ENCODE data around the gene TMEM106B.
A peak's percentile ranks its signal among the peaks of the same experiment; 100 is the strongest.
"Not testable (repeated sequence)": the region's sequence is repeated elsewhere in the genome, so short reads cannot be mapped to it uniquely, and the experiment has no call there.

TMEM106B gene

DNA sequence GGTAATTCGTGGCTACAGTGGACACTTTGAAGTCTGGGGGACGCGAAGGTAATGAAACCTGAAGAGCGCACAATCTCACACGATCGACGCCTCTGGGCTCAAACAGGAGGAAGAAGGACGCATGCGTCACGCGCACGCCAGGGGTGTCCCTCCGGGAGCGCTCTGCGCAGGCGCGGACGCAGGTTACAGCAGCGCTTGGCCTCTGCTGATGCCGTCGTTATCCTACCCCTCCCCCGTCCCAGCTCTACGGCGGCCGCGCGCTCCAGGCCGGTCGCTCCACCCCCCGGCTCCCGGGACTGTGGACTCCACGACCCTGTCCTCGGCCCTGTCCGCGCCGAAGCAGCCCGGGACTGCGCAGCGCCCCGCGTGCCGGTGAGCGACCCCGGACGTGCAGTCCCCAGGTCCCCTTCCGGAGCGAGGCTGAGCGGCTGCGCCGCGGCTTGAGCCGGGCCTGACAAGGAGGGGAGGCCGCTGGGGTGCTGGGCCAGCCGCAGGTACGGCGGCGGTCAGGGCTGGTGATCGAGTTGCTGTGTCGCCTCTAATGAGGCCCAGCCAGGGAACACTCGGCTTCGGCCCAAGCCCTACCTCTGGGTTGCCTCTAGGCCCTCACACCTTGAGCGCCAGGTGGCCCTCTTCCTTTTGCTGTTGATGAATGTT is at the start of gene TMEM106B:
TMEM106B (plus strand) TSS at position 241 of the 657 bp plus-strand sequence. CDS start 3,517 bp downstream, outside the sequence.
- DNase-seq: peak; percentile 99

GRCh38 chr7:12162415-12163113 is 48.5 kb upstream of the TMEM106B start:
- DNase-seq: no peak

GRCh38 chr7:12168065-12168464 is 43.0 kb upstream of the TMEM106B start:
- not testable (repeated sequence) for DNase-seq

DNA sequence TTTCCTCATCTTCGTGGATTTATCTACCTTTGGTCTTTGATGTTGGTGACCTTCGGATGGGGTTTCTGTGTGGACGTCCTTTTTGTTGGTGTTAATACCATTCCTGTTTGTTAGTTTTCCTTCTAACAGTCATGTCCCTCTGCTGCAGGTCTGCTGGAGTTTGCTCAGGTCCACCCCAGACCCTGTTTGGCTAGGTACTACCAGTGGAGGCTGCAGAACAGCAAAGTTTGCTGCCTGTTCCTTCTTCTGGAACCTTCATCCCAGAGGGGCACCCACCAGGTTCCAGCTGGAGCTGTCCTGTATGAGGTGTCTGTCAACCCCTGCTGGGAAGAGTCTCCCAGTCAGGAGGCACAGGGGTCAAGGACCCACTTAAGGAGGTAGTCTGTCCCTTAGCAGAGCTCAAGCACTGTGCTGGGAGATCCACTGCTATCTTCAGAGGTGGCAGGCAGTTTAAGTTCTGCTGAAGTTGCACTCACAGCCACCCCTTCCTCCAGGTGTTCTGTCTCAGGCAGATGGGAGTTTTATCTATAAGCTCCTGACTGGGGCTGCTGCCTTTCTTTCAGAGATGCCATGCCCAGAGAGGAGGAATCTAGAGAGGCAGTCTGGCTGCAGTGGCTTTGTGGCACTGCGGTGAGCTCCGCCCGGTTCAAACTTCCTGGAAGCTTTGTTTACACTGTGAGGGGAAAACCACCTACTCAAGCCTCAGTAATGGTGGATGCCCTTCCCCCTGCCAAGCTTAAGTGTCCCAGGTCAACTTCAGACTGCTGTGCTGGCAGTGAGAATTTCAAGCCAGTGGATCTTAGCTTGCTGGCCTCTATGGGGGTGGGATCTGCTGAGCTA is 40.9 kb upstream of the TMEM106B start:
- not testable (repeated sequence) for DNase-seq

DNA sequence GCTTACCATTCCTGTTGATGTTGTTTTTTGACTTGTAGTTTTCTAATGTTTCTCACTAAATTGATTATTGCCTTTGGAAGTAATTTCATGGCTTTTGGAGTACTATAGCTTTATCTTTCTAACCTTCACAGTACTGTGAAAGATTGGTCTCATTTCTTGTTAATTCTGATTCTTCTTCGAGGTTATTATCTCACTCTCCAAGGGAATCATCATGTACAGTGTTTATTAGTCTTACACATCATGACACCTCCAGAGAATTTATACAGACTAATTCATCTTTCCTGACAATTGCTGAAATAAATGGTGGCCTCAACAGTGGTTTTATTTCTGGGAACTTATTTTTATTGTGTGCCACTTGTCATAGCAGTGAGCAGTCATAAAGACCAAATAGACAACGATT is 37.4 kb upstream of the TMEM106B start:
- DNase-seq: no peak

DNA sequence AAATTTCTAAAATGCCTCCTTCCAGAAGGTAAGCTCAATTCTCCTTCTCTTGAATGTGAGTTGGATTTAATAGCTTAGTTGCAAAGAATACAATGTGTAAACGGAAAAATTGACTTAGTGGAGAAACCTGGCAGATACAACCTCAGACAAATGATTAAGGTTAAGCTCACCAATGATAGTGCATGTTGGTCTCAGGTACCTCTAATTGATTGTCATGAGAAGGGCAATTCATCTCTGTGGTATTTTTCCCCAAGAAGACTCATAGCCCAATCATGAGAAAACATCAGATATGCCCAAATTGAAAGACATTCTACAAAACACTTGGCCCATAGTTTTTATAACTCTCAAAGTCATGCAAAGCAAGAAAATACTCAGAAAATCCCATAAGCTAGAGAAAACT is 36.2 kb upstream of the TMEM106B start:
- DNase-seq: no peak

- peak; percentile 39 for DNase-seq
Measured at GRCh38 chr7:12178317-12178716, 32.8 kb upstream of the TMEM106B start.

- DNase-seq: no peak
Measured at GRCh38 chr7:12194426-12194825, 16.7 kb upstream of the TMEM106B start.

DNA sequence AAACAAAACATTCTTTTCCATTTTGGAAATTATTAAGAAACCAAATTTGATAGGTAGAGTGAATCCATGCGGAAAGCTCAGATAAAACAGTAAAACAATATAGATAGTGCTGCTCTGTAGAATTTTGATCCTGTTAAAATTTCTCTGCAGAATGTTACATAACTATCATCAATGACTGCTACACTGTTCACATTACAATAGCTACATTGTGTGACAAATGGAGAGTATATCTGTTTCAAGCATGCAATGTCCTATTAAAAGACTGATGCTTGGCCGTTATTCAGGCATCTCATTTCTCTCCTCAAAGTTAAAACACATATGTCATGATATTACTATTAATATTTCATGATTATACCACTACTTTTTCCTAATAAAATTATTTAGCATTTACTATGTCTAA is 14.7 kb upstream of the TMEM106B start:
- no peak for DNase-seq

GRCh38 chr7:12199363-12199762 is 11.7 kb upstream of the TMEM106B start:
- no peak for DNase-seq

- no peak for DNase-seq
Measured at GRCh38 chr7:12207046-12207445, 4.0 kb upstream of the TMEM106B start.

DNA sequence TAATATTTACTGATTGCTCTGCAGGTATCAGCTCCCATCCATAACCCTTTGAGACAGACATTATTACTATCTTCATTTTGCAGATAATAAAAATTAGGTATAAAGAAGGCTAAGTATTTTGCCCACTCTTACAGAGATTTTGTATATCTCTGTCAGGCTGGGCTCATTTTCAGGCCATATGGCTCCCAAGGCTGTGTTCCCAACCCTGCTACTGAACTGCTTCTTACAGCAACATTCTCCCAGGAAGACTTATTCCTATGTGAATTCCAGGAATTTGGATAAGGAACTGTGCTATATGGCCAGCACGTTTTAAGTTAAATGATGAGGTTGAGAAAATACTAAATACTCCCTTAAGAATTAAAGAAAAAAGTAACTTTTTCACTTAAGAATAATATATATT is 1.9 kb upstream of the TMEM106B start:
- DNase-seq: no peak

DNA sequence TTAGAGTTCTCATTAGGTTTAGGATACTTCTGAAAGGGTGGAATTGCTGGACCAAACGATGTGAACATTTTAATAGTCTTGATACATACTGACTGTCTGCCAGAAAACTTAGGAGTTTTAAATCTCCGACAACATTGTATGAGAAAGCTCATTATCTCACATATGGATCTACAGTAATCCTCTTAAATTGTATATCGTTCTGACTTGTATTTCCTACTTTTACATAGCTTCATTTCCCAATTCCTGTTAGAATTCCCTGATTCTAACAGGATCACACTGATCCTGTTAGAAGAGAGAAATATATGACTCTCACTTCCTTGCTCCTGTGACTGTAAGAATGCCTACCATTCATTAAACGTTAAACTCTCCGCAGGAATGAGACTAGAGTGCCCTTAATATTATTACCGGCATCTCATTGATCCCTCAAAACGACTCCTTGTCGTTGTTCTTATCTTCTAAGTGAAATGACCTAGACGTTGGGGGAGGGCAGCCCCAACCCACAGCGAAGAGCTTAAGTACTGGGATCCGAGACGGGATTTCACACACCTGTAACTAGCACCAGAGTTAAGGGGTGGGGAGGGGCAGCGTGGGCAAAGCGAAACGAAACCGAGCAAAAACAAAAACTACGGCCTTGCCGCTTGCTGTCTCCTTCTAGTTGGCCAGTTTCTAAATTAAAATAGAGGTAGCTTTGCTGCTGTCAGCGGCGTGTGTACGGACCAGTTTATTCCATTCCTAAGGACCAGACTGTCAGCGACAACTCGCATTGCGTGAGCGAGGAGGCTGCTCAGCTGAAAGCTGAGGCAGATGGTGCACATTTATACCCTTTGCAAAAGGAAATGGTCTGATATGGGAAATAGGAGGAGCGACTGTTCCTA is 678 bp upstream of the TMEM106B start:
- DNase-seq: peak; percentile 57

GRCh38 chr7:12211711-12212485 is 804 bp downstream of the TMEM106B start:
- peak; percentile 47 for DNase-seq

DNA sequence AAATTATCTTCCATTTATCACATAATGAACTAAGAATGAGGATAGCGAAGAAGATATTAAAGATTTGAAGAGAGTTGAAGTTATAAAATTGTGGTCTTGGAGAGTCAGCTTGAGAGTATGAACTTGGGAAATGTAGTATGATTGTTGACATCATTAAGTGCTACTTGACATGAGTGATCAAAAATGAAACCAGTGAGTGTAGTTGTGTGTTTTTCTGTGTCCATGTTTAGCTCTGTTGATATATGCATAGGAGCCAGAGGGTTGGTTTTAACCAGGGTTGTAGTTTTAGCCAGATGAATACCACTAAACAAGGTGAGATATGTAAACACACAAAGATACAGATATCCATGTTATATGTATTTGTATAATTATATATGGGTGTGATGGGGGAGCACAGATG is 6.2 kb downstream of the TMEM106B start:
- DNase-seq: no peak

GRCh38 chr7:12220389-12221046 is 9.4 kb downstream of the TMEM106B start:
- no peak for DNase-seq

- no peak for DNase-seq
Measured at GRCh38 chr7:12221414-12221813, 10.3 kb downstream of the TMEM106B start.

GRCh38 chr7:12222889-12223579 is 11.9 kb downstream of the TMEM106B start:
- no peak for DNase-seq

DNA sequence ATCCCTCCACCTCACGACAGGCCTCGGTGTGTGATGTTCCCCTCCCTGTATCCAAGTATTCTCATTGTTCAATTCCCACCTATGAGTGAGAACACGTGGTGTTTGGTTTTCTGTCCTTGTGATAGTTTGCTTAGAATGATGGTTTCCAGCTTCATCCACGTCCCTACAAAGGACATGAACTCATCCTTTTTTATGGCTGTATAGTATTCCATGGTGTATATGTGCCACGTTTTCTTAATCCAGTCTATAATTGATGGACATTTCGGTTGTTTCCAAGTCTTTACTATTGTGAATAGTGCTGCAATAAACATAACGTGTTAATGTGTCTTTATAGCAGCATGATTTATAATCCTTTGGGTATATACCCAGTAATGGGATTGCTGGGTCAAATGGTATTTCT is 13.9 kb downstream of the TMEM106B start:
- not testable (repeated sequence) for DNase-seq

GRCh38 chr7:12226756-12227155 is 15.7 kb downstream of the TMEM106B start:
- DNase-seq: no peak

DNA sequence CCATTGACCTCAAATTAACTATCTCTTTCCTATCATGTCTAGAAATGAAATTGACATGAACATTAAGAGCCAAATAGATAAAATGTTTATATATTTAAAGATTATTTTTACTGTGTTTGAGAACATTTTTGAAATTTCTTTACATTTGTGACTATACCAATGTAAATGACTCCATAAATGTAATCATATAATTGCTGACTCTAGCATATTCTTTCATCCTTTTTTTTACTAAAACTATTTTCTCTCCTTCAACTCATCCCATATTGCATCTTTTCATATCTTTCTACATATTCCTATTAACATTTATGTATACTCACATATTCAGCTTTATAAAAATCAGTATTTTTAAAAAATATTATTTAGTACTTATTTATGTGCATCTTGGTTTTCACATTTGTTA is 16.9 kb downstream of the TMEM106B start:
- no peak for DNase-seq

All from NCI-H1105 (cell line).